ENCODE results near the gene KHDC3L. TPM values are rescaled to one million over a fixed set of nuclear protein-coding genes. Genes with fewer than 3 reads are reported as not detected.

Gene KHDC3L
- total RNA-seq, 1 donor from 2014 or later, result not detected

Other genes with a start within 250 kb of the KHDC3L start
- not detected in 2 replicates for gene KHDC1L, start 137.2 kb upstream of the KHDC3L start, total RNA-seq
- 2.9 and 3.6 TPM in 2 replicates for gene KHDC1, start 99.5 kb upstream of the KHDC3L start, total RNA-seq
- gene DPPA5, start 8.4 kb upstream of the KHDC3L start, total RNA-seq, result not detected in 2 replicates
- not detected in 2 replicates for gene OOEP, start 7.2 kb downstream of the KHDC3L start, total RNA-seq
- gene DDX43, start 32.2 kb downstream of the KHDC3L start, total RNA-seq, result 1.1 and 1.4 TPM in 2 replicates
- gene CGAS, start 89.6 kb downstream of the KHDC3L start, total RNA-seq, result 3.4 and 9.6 TPM in 2 replicates
- 29.6 and 44.6 TPM in 2 replicates for gene MTO1, start 99.1 kb downstream of the KHDC3L start, total RNA-seq
- gene EEF1A1, start 158.4 kb downstream of the KHDC3L start, total RNA-seq, result 25,091 and 26,411 TPM in 2 replicates

All from renal cortical epithelial cell (primary cell).